HEK293 (cell line): ENCODE results near the gene PRDM5.

Experiments
- CTCF ChIA-PET: fragments of 350-600 bp; formaldehyde crosslinking; extraction: SDS; loops from one replicate; lab custom pipeline; 2021; ENCODE audit warnings: antibody characterized with exemption; lab: Yijun Ruan, JAX
- POLR2A ChIA-PET: fragments of 300-600 bp; formaldehyde crosslinking; extraction: SDS; loops from one replicate; lab custom pipeline; 2020; ENCODE audit warnings: antibody characterized with exemption, inconsistent platforms; lab: Yijun Ruan, JAX
- H3K27ac ChIP-seq: fragments of 200-500 bp; sonication (Bioruptor generic); 2 replicates; pipeline ENCODE4 v1.5.1; 2014; ENCODE audit warnings: low read depth, low read length, control low read depth, inconsistent platforms; ENCODE audit errors: extremely low read depth
- H3K36me3 ChIP-seq, 2 experiments: fragments of 200-500 bp in 1 of 2; sonication (Bioruptor generic) in 1 of 2; 1 replicate in 1 of 2; 2 replicates in 1 of 2; pipeline ENCODE4 v1.5.1; 2014 to 2017; ENCODE audit warnings: inconsistent platforms in 2 of 2, low read length in 2 of 2; ENCODE audit not compliant: control insufficient read depth in 2 of 2, insufficient read depth in 1 of 2
- H3K4me1 ChIP-seq: fragments of 200-500 bp; sonication (Bioruptor generic); 2 replicates; pipeline ENCODE4 v1.5.1; 2014; ENCODE audit warnings: mild to moderate bottlenecking, low read length, inconsistent platforms; ENCODE audit not compliant: control insufficient read depth, insufficient read depth
- H3K4me3 ChIP-seq: 2 replicates; pipeline ENCODE4 v1.5.1; 2011; ENCODE audit warnings: low read depth, mild to moderate bottlenecking, control low read depth, low read length, moderate library complexity
- H3K9me3 ChIP-seq: fragments of 200-500 bp; sonication (Bioruptor generic); 2 replicates; pipeline ENCODE4 v1.5.1; 2014; ENCODE audit warnings: low read depth, low read length, inconsistent platforms; ENCODE audit not compliant: control insufficient read depth, insufficient read depth
- BCL6B ChIP-seq: fragments of 450-650 bp; formaldehyde crosslinking; IDR thresholded peaks from 2 replicates; pipeline ENCODE4 v1.5.1; 2017; ENCODE audit warnings: missing biosample characterization, missing genetic modification characterization
- HOXA7 ChIP-seq: sonication (generic); formaldehyde crosslinking; IDR thresholded peaks from 2 replicates; pipeline ENCODE4 v1.8.1; 2022; ENCODE audit warnings: missing genetic modification reagents, borderline replicate concordance
- KLF9 ChIP-seq: fragments of 450-650 bp; formaldehyde crosslinking; IDR thresholded peaks from 2 replicates; pipeline ENCODE4 v1.5.1; 2016; ENCODE audit warnings: missing biosample characterization, missing genetic modification characterization, low read depth
- PRDM2 ChIP-seq: fragments of 450-650 bp; formaldehyde crosslinking; IDR thresholded peaks from 2 replicates; pipeline ENCODE4 v1.5.1; 2016; ENCODE audit warnings: missing biosample characterization, missing genetic modification characterization, borderline replicate concordance
- YY2 ChIP-seq: fragments of 450-650 bp; formaldehyde crosslinking; IDR thresholded peaks from 2 replicates; pipeline ENCODE4 v1.5.1; 2016; ENCODE audit warnings: missing biosample characterization, missing genetic modification characterization
- ZBTB17 ChIP-seq: fragments of 450-650 bp; formaldehyde crosslinking; IDR thresholded peaks from 2 replicates; pipeline ENCODE4 v1.5.1; 2016; ENCODE audit warnings: missing biosample characterization, missing genetic modification characterization
- ZNF311 ChIP-seq: fragments of 450-650 bp; formaldehyde crosslinking; IDR thresholded peaks from 2 replicates; pipeline ENCODE4 v1.5.1; 2017; ENCODE audit warnings: missing biosample characterization, missing genetic modification characterization, borderline replicate concordance
- ZNF335 ChIP-seq: fragments of 450-650 bp; formaldehyde crosslinking; conservative IDR thresholded peaks from 2 replicates; pipeline ENCODE4 v1.5.1; 2016; ENCODE audit warnings: missing biosample characterization, missing genetic modification characterization
- ZNF394 ChIP-seq: fragments of 450-650 bp; formaldehyde crosslinking; IDR thresholded peaks from 2 replicates; pipeline ENCODE4 v1.5.1; 2016; ENCODE audit warnings: missing biosample characterization, missing genetic modification characterization, mild to moderate bottlenecking, moderate library complexity, borderline replicate concordance
- ZNF398 ChIP-seq: fragments of 450-650 bp; formaldehyde crosslinking; IDR thresholded peaks from 2 replicates; pipeline ENCODE4 v1.5.1; 2017; ENCODE audit warnings: missing biosample characterization, missing genetic modification characterization
- ZNF416 ChIP-seq: fragments of 450-650 bp; formaldehyde crosslinking; IDR thresholded peaks from 2 replicates; pipeline ENCODE4 v1.5.1; 2016; ENCODE audit warnings: missing biosample characterization, missing genetic modification characterization
- ZNF596 ChIP-seq: fragments of 450-650 bp; IDR thresholded peaks from 2 replicates; pipeline ENCODE4 v1.5.0; 2018; ENCODE audit warnings: missing biosample characterization, mild to moderate bottlenecking, missing genetic modification characterization, moderate library complexity
- ZNF639 ChIP-seq: fragments of 450-650 bp; formaldehyde crosslinking; IDR thresholded peaks from 2 replicates; pipeline ENCODE4 v1.5.1; 2016; ENCODE audit warnings: missing biosample characterization, missing genetic modification characterization
- ZNF701 ChIP-seq: fragments of 450-650 bp; formaldehyde crosslinking; IDR thresholded peaks from 2 replicates; pipeline ENCODE4 v1.5.1; 2016; ENCODE audit warnings: missing biosample characterization, missing genetic modification characterization
- ZNF785 ChIP-seq: fragments of 450-650 bp; formaldehyde crosslinking; IDR thresholded peaks from 2 replicates; pipeline ENCODE4 v1.5.1; 2016; ENCODE audit warnings: missing biosample characterization, missing genetic modification characterization
- ZNF791 ChIP-seq: fragments of 450-650 bp; formaldehyde crosslinking; IDR thresholded peaks from 2 replicates; pipeline ENCODE4 v1.5.1; 2016; ENCODE audit warnings: missing biosample characterization, missing genetic modification characterization
- ZXDB ChIP-seq: fragments of 450-650 bp; formaldehyde crosslinking; IDR thresholded peaks from 2 replicates; pipeline ENCODE4 v1.5.1; 2016; ENCODE audit warnings: missing biosample characterization, missing genetic modification characterization

PRDM5 gene

DNA sequence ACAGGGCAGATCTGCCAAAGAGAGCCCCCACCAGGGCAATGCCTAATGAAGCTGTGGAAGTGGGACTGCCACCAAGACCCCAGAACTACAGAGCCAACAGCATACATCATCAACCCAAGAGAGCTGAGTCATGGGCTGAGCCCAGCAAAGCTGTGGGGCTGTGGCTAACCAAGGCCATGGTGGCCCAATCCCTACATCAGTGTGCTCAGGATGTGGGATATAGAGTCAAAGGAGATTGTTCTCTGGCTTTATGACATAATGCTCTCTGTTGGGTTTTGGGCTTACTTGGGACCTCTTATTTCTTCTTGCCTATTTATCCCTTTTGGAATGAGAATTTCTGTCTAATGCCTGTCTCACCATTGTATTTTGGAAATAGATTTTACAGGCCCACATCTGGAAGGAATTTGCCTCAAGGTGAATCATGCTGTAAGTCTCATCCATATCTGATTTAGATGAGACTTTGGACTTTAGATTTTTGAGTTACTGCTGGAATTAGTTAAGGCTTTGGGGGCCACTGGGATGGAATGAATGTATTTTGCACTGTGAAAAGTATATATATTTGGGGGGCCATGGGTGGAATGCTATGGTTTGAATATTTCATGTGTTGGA lies 5.4 kb upstream of the PRDM5 start:
- H3K4me1 ChIP-seq: no peaks in the 10 kb centered on the region
- CTCF ChIA-PET: no interaction called here

More for the DNA sequence above, 5.4 kb upstream of the PRDM5 start:
- no peak overlapping the region for H3K4me3 ChIP-seq
- TF ChIP-seq ZNF596 (tag by site-specific recombination) (no peak), ZNF416 (tag by site-specific recombination) (no peak), PRDM2 (tag by site-specific recombination) (no peak), ZNF639 (tag by site-specific recombination) (no peak), KLF9 (tag by site-specific recombination) (no peak), ZBTB17 (tag by site-specific recombination) (no peak), ZNF701 (tag by site-specific recombination) (no peak), BCL6B (tag by site-specific recombination) (no peak), ZNF785 (no peak), ZNF394 (tag by site-specific recombination) (no peak), ZNF335 (no peak), YY2 (tag by site-specific recombination) (no peak), ZXDB (tag by site-specific recombination) (no peak), HOXA7 (CRISPR knock-in tag) (no peak), ZNF311 (no peak), ZNF791 (tag by site-specific recombination) (no peak), ZNF398 (tag by site-specific recombination) (no peak)
- no peaks in the 10 kb centered on the region for H3K9me3 ChIP-seq
- POLR2A ChIA-PET: no interaction called here
- no peaks in the 10 kb centered on the region for H3K36me3 ChIP-seq
- no peak overlapping the region for H3K27ac ChIP-seq
